Hematopoietic multipotent progenitor cell treated with erythropoietin and hydrocortisone succinate and interleukin-3 and kit ligand, for 17 days (in vitro differentiated cells): ENCODE data around the gene CRLF1.
A peak's percentile ranks its signal among the peaks of the same experiment; 100 is the strongest.

Experiments
- DNase-seq: peaks from one replicate; pipeline ENCODE4 v3.0.0-alpha.2; 2015; ENCODE audit warnings: low spot score

CRLF1 gene

GRCh38 chr19:18636183-18636968, 29.8 kb upstream of the CRLF1 start:
- peak; percentile 90 for DNase-seq

GRCh38 chr19:18635831-18636182, 29.2 kb upstream of the CRLF1 start:
- DNase-seq: no peak

- no peak for DNase-seq
Measured at GRCh38 chr19:18634612-18635297, 28.2 kb upstream of the CRLF1 start.

GRCh38 chr19:18633321-18633720, 26.7 kb upstream of the CRLF1 start:
- DNase-seq: no peak

- DNase-seq: peak; percentile 36
Measured at GRCh38 chr19:18629166-18630088, 22.8 kb upstream of the CRLF1 start.

- DNase-seq: no peak
Measured at GRCh38 chr19:18626906-18627305, 20.3 kb upstream of the CRLF1 start.

GRCh38 chr19:18620902-18621301, 14.3 kb upstream of the CRLF1 start:
- DNase-seq: no peak

- DNase-seq: no peak
Measured at GRCh38 chr19:18620311-18620710, 13.7 kb upstream of the CRLF1 start.

GRCh38 chr19:18618236-18618635, 11.6 kb upstream of the CRLF1 start:
- no peak for DNase-seq

GRCh38 chr19:18617562-18617961, 11.0 kb upstream of the CRLF1 start:
- no peak for DNase-seq

- DNase-seq: no peak
Measured at GRCh38 chr19:18616023-18616422, 9.4 kb upstream of the CRLF1 start.

- no peak for DNase-seq
Measured at GRCh38 chr19:18613589-18614234, 7.1 kb upstream of the CRLF1 start.

GRCh38 chr19:18612772-18613588, 6.4 kb upstream of the CRLF1 start, which contains the start of gene TMEM59L:
Gene TMEM59L, plus strand, starts transcription at chr19:18612870. Its CDS starts 89 bp downstream, at chr19:18612959.
- no peak for DNase-seq

- DNase-seq: no peak
Measured at GRCh38 chr19:18612051-18612771, 5.6 kb upstream of the CRLF1 start.

- no peak for DNase-seq
Measured at GRCh38 chr19:18611327-18612050, 4.9 kb upstream of the CRLF1 start.

- no peak for DNase-seq
Measured at GRCh38 chr19:18610556-18611326, 4.1 kb upstream of the CRLF1 start.

GRCh38 chr19:18610245-18610555, 3.6 kb upstream of the CRLF1 start:
- DNase-seq: no peak

GRCh38 chr19:18609717-18610051, 3.1 kb upstream of the CRLF1 start:
- DNase-seq: no peak
